Omental fat pad (tissue), 4 donors: Measurements from ENCODE around the gene IL31RA. TPM values are rescaled to one million over a fixed set of nuclear protein-coding genes. Genes with fewer than 3 reads are reported as not detected.
"Not testable (repeated sequence)": the region's sequence is repeated elsewhere in the genome, so short reads cannot be mapped to it uniquely, and the experiment has no call there.

ENCODE experiments used
- ATAC-seq: fragments of 150-250 bp; one replicate; pipeline ENCODE4 v1.9.1; 2016; ENCODE audit warnings: mild to moderate bottlenecking, moderate library complexity; ENCODE audit not compliant: low FRiP score
- DNase-seq: peaks from one replicate; pipeline ENCODE4 v3.0.0-alpha.2; 2019; ENCODE audit warnings: low spot score
- CTCF ChIP-seq, 3 donors: fragments of 450-650 bp; IDR thresholded peaks; one replicate each; pipeline ENCODE4 v1.5.1; 2016 to 2017; ENCODE audit warnings: antibody characterized with exemption in 3 of 3, mild to moderate bottlenecking in 3 of 3, moderate library complexity in 2 of 3
- total RNA-seq, 4 donors: library from RNA; depleted of rRNA; stranded (reverse); fragments of >200 nt; gene quantifications; one replicate each; pipeline ENCODE4 v1.1.0, GENCODE V29; 2016

IL31RA gene
- not detected for total RNA-seq

- DNase-seq (no peak), ATAC-seq (no peak)
- TF ChIP-seq CTCF (IDR thresholded peaks at IDR 0.05) = no peak
Measured at GRCh38 chr5:55850839-55851674, at the start of gene IL31RA. Gene IL31RA (plus strand): TSS chr5:55851357. CDS start chr5:55851571, 214 bp downstream.

- not testable (repeated sequence) for ATAC-seq, DNase-seq
Measured at GRCh38 chr5:55808814-55809213, 42.3 kb upstream of the IL31RA start.

- ATAC-seq, DNase-seq: not testable (repeated sequence)
Measured at GRCh38 chr5:55815939-55816338, 35.2 kb upstream of the IL31RA start.

- DNase-seq = no peak
- ATAC-seq = no peak
- TF ChIP-seq CTCF (IDR thresholded peaks at IDR 0.05) = no peak
Measured at GRCh38 chr5:55816342-55816741, 34.8 kb upstream of the IL31RA start.

- no peak for DNase-seq
Measured at GRCh38 chr5:55817030-55817429, 34.1 kb upstream of the IL31RA start.

GRCh38 chr5:55820488-55820887 lies 30.7 kb upstream of the IL31RA start:
- DNase-seq (no peak), ATAC-seq (no peak)
- TF ChIP-seq CTCF (IDR thresholded peaks at IDR 0.05) = no peak

More at GRCh38 chr5:55817030-55817429, 34.1 kb upstream of the IL31RA start:
- no peak for ATAC-seq
- no peak for TF ChIP-seq CTCF (IDR thresholded peaks at IDR 0.05)

- ATAC-seq (peak; percentile 44), DNase-seq (no peak)
- no peak for TF ChIP-seq CTCF (IDR thresholded peaks at IDR 0.05)
Measured at GRCh38 chr5:55821731-55822512, 29.2 kb upstream of the IL31RA start.
